ENCODE results near the gene CRHR1. TPM values are rescaled to one million over a fixed set of nuclear protein-coding genes. Genes with fewer than 3 reads are reported as not detected.

Gene CRHR1
- total RNA-seq, 1 donor from 2014 or later, result not detected

GRCh38 chr17:45836047-45837044, 52.2 kb downstream of the CRHR1 start:
- no peak for TF ChIP-seq CTCF (conservative IDR thresholded peaks at IDR 0.05; ENCODE audit: low read depth, low read length)
- no peak for DNase-seq (ENCODE audit: low read depth)

GRCh38 chr17:45837187-45837586, 53.1 kb downstream of the CRHR1 start:
- DNase-seq (ENCODE audit: low read depth), result no peak
- no peak for TF ChIP-seq CTCF (conservative IDR thresholded peaks at IDR 0.05; ENCODE audit: low read depth, low read length)
- no peak overlapping the region for H3K4me3 ChIP-seq (ENCODE audit: low read depth, low read length)

More at GRCh38 chr17:45836047-45837044, 52.2 kb downstream of the CRHR1 start:
- H3K4me3 ChIP-seq (ENCODE audit: low read depth, low read length), result no peak overlapping the region

GRCh38 chr17:45837603-45838002, 53.5 kb downstream of the CRHR1 start:
- no peak for TF ChIP-seq CTCF (conservative IDR thresholded peaks at IDR 0.05; ENCODE audit: low read depth, low read length)
- DNase-seq (ENCODE audit: low read depth), result no peak
- H3K4me3 ChIP-seq (ENCODE audit: low read depth, low read length), result no peak overlapping the region

GRCh38 chr17:45838751-45839295, 54.7 kb downstream of the CRHR1 start:
- no peak overlapping the region for H3K4me3 ChIP-seq (ENCODE audit: low read depth, low read length)
- no peak for DNase-seq (ENCODE audit: low read depth)
- TF ChIP-seq CTCF (conservative IDR thresholded peaks at IDR 0.05; ENCODE audit: low read depth, low read length), result no peak

GRCh38 chr17:45839442-45839841, 55.3 kb downstream of the CRHR1 start:
- TF ChIP-seq CTCF (conservative IDR thresholded peaks at IDR 0.05; ENCODE audit: low read depth, low read length), result no peak
- H3K4me3 ChIP-seq (ENCODE audit: low read depth, low read length), result no peak overlapping the region
- DNase-seq (ENCODE audit: low read depth), result no peak

GRCh38 chr17:45841186-45841585, 57.1 kb downstream of the CRHR1 start:
- no peak overlapping the region for H3K4me3 ChIP-seq (ENCODE audit: low read depth, low read length)
- TF ChIP-seq CTCF (conservative IDR thresholded peaks at IDR 0.05; ENCODE audit: low read depth, low read length), result no peak
- no peak for DNase-seq (ENCODE audit: low read depth)
